ENCODE results near the gene CLHC1.

DNA sequence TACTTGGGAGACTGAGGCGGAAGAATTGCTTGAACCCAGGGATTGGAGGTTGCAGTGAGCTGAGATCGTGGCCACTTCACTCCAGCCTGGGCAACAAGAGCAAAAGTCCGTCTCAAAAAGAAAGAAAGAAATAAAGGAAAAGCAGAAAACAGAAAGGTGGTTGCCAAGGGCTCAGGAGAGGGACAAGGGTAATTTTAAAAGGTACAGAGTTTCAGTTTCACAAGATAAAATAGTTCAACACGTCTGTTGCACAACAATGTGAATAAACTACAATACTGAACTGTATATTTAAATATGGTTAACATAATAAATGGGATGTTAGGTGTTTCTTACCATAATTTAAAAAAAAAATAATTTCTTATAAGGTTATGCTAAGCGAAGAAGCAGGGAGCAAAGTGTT, 13.3 kb upstream of the CLHC1 start:
- TF ChIP-seq, protein P1, sequence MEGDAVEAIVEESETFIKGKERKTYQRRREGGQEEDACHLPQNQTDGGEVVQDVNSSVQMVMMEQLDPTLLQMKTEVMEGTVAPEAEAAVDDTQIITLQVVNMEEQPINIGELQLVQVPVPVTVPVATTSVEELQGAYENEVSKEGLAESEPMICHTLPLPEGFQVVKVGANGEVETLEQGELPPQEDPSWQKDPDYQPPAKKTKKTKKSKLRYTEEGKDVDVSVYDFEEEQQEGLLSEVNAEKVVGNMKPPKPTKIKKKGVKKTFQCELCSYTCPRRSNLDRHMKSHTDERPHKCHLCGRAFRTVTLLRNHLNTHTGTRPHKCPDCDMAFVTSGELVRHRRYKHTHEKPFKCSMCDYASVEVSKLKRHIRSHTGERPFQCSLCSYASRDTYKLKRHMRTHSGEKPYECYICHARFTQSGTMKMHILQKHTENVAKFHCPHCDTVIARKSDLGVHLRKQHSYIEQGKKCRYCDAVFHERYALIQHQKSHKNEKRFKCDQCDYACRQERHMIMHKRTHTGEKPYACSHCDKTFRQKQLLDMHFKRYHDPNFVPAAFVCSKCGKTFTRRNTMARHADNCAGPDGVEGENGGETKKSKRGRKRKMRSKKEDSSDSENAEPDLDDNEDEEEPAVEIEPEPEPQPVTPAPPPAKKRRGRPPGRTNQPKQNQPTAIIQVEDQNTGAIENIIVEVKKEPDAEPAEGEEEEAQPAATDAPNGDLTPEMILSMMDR (IDR thresholded peaks at IDR 0.05; ENCODE audit: poor library complexity) = no peak
- TF ChIP-seq EZH2 (IDR thresholded peaks at IDR 0.05; ENCODE audit: borderline replicate concordance) = no peak
